Activated naive CD8-positive, alpha-beta T cell treated with anti-CD3 and anti-CD28 coated beads, Interleukin-2, amount 50 U/mL, for 16 hours (primary cell): ENCODE measurements around the gene EPHX1.
"Not testable (repeated sequence)": the region's sequence is repeated elsewhere in the genome, so short reads cannot be mapped to it uniquely, and the experiment has no call there.

Experiments
- DNase-seq: peaks from one replicate; pipeline ENCODE4 v3.0.0-alpha.2; 2020; ENCODE audit warnings: low read depth, low spot score

The EPHX1 gene

DNA sequence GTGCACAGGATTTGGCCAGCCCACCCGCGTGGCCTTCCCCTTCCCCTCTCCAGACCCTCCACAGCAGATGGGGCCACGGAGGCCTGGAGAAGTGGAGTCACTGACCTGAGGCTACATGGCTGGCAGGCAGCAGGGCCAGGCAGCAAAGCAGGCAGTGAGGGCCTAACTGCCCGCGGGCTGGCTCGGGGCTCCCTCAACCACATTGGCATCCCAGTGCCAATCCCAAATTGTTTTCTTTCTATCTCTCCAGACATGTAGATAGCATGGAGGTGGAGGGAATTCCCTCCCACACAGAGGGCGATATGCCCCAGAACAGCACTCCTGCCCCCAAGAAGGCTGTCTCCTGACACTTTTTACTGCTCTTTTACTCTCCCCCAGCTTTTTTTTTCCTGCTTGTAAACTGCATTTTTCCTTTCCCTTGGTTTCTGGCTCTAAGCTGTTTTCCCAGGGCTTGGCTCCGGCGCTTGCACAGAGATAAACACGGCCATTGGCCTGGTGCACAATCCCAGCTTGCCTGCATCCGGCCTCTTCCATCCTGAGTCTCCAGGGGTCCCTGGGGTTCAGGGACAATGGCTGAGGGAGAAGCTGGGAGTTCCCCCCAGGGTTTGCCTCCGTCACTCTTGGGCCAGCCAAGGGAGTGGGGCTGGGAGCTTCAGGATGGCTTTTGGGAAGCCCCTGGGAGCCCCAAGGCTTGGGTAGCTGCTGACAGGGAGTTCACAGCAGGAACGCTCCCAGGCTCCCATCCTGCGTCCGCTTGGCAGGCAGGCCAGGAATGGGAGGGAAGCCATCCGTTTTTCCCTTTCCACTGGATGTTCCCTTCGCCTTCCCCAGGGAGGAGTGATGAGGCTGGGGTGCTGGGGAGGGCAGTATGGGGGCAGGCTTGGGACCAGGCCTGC lies 7.0 kb downstream of the EPHX1 start:
- no peak for DNase-seq

DNA sequence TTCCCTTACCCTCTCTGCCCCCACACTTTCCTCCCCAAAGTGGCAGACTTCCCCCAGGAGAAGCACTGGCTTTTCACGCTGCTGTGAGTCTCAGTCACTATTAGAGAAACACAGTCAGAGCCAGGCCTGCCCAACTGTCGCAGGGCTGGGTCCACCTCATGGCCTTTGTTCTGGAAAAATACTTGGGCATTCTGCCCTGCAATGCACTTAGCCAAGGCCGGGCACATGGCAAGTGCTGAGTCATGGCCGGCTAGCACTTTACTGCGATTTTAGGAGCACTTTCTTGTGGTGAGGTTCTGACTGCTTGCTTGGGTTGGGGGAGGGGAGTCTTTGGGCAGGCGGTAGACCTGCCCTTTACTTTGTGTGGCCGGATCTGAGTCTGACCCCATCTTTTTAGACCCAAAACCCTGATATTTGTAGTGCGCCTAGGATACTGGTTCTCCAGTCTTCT lies 7.7 kb downstream of the EPHX1 start:
- DNase-seq: no peak

DNA sequence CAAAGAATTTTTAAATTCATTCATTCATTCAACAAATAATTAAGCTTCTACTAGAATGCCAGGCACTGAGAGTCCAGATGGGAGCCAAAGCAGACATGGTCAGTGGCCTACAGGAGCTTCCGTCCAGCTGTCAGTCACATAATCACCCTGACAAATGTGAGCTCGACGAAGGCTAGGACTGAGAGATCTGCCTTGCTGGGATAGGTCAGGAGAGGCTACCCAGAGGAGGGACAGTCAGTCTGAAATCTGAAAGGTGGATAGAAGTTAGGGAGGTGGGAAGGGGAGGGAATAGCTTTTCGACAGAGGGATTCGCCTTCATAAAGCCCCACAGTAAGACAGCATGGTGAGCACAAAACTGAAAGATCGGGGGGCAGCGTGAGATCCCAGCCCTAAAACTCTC lies 8.3 kb downstream of the EPHX1 start:
- no peak for DNase-seq

DNA sequence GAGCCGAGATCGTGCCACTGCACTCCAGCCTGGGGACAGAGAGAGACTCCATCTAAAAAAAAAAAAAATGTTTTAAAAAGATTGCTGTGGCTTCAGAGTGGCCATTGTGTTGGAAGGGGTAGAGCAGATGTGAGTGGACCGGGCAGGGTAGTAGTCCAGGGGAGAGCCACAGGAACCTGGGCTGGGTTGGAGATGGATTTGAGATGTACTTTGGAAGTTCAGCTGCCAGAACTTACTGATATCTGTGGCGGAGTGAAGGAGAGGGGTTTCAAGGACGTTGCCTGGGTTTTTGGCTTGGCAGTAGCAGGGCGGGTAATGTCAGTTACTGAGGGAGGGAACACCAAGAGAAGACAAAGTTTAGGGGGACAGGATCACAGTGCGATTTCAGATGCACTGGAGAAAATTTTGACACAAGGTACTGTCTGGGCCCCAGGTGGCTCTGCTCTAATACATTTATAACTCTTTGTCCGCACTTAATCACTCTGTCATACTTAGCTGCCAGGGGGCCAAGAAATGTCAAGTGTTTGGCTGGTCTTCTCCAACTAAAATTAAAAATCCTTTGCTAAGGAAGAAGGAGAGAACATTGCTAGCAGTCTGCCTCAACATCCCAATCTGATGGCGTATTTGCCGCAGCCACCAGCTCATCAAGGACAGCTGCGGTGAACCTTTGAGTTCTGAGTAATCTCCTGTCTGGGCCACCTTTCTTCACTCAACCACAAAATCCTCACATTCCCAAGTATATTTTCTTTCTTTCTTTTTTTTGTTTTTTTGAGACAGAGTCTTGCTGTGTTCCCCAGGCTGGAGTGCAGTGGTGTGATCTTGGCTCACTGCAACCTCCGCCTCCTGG lies 9.6 kb downstream of the EPHX1 start:
- DNase-seq: no peak

DNA sequence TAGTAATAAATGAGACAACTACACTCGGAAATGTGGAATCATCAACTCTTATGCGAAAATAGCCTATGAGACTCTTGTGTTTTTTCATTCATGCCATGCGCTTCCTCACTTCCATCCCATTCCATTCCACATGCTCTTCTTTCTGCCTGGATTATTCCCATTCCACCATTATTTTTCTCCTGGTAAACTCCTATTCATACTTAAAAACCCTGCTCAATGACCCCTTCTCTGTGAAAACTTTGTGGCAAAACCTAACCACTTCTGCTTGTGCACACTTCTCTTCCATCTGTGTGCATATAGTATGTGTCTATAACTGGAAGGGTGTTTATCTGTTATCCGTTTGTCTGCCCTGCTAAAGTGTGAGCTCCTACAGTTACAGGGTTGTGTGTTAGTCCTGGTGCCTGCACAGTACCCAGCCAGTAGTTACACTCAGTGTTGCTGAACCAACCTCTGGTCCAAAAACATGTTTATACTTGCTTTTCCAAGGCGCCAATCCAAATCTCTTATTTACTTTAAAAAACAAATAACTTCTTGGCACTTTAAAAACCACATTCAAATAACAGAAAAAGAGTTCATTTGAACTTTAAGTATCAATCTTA lies 10.7 kb downstream of the EPHX1 start:
- no peak for DNase-seq

DNA sequence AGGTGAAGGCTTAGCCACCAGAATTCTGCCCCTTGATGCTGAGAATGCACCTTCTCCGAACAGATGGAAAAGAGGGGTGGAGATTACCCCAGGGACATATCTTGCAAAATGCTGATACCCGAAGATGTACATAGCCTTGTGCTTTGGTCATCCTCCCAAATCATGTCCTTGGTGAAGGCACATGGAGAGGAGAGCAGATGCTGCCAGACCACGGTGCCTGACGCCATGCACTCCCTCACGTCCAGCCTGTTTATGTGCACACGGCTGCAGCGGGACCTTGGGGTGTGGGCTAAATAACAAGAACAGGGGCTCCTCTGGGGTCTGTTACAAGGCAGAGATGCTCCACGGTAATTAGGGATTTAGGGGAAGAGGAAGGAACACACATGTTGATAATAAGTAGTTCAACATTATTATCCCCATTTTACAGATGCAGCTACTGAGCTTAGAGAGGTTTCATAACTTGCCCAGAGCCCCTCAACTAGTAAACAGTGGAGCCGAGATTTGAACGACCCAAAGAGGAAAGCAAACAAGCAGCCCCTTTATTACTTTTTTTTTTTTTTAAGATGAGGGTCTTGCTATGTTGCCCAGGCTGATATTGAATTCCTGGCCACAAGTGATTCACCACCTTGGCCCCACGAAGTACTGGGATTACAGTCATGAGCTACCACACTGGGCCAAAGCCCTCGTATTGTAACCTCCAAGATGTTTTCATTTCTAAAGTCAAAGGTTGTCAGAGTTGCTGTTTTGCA lies 12.9 kb downstream of the EPHX1 start:
- DNase-seq: no peak

DNA sequence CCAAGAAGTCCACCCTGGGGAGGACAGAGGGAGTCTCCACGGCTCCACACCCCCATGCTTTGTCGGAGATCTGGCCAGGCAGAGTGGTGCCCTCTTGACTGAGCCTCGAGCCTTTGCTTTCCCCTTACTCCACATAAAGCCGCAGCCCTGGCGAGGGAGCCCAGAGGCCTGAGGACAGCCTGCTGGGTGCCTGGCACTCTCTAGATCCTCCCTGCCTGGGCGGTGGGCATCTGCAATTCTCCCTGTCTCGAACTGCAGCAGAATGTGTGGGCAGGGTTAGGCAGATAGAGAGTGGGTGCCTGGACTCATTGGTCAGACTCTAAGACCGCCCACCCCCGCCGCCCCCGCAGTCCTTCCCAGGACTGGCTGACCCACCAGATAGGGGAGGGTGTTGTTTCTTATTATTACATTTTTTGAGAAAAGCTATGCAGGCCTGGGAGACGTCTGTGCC lies 13.9 kb downstream of the EPHX1 start:
- DNase-seq: no peak

DNA sequence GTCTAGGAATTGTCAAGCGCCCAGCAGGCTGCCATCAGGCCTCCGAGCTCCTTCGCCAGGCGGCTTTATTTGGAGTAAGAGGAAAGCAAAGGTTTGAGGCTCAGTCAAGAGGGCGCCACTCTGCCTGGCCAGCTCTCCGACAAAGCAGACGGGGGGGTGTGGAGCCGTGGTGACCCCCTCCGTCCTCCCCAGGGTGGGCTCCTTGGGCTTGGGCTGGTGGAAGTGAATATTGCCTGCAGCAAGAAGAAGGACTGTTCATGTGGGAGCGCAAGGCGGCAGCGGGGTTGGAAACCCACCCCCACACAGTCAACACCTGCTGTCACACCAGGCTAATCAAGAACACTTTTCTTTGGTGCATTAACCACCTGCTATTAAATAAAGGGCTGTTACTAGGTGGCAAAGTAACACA lies 14.6 kb downstream of the EPHX1 start:
- DNase-seq: no peak

DNA sequence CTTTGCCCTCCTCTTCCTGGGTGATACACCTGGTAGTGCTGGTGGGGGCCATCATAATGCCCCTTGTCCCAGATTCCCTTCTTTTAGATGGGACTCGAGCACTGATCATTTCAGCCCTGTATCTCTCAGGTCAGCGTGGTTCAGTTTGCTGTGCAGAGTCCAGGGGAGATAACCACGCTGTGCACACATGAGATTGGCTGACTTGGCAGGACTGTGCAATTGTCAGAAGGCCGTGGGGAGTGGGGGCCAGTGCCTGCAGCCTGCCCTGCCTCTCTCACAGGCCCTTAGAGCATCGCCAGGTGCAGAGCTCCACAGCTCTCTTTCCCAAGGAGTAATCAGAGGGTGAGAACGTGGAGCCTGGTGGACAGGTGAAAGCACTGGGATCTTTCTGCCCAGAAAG lies 15.2 kb downstream of the EPHX1 start:
- DNase-seq: no peak

DNA sequence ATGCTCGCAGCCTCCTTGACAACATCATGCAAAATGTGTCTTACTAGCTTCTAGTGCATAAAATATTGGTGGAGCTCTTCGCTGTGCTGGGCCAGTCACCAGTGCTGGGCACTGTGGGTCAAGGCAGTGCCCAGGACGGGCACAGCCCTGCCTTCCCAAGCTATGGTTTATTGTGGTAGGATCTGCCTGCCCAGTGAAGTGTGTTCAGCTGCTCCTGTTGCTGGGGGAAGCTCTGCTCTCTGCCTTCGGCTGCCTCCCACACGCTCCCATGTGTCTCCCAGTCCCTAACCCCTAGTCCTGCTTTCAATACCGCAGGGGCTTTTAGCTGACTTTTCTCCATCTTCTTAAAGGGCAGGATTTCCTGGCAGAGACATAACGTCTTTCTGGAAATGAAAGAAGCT lies 15.7 kb downstream of the EPHX1 start:
- DNase-seq: no peak

DNA sequence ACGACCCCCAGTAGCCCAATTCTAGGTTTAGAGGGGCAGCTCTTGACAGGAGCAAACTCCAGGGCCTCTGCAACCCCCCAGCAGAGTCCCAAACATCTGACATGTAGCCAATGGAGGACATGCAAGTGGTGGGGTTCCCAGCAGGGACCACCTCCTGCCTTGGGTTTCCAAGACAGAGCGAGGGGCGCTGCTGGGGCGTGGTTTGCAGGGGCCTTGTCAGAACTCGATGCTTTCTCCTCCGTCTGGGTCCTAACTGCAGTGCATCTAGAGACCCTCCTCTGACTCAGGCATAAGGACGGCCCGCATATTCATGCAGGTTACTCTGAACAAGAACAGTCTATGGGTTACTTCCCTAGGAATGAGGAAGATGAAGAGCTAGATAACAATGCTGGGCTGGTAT lies 17.2 kb downstream of the EPHX1 start:
- no peak for DNase-seq

DNA sequence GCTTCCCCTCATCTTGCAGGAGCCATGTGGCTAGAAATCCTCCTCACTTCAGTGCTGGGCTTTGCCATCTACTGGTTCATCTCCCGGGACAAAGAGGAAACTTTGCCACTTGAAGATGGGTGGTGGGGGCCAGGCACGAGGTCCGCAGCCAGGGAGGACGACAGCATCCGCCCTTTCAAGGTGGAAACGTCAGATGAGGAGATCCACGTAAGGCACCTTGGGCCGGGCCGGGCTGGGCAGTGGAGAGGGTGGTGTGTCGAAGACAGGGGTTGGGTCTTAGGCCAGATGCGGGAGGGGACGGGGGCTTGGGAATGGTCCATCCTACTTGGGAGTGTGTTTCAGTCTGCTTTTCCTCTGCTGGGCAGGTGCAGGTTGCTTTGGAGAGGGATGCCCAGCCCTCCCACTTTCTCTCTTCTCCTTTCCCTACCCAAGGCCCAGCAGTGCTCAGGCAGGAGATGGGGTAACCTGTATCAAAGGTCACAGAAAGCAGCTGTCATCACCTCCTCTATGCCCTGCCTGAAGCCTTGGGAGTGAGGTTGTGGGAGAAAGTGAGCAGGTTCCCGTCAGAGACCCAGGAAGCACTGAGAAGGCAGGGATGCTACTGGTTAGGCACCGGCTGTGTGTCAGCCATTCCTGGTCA lies 18.9 kb downstream of the EPHX1 start:
- no peak for DNase-seq

DNA sequence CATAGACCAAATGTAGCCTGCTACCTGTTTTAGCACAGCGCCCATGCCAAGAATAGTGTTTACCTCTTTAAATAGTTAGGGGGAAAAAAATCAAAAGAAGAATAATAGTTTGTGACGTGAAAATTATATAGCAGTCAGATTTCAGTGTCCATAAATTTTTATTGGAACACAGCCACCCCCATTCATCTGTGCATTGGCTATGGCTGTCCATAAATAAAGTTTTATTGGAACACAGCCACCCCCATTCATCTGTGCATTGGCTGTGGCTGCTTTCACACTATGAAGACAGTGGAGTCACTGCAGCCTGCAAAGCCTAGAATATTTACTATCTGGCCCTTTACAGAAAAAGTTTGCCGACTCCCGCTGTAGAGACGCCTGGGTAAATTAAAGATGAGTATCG lies 20.9 kb downstream of the EPHX1 start:
- no peak for DNase-seq

DNA sequence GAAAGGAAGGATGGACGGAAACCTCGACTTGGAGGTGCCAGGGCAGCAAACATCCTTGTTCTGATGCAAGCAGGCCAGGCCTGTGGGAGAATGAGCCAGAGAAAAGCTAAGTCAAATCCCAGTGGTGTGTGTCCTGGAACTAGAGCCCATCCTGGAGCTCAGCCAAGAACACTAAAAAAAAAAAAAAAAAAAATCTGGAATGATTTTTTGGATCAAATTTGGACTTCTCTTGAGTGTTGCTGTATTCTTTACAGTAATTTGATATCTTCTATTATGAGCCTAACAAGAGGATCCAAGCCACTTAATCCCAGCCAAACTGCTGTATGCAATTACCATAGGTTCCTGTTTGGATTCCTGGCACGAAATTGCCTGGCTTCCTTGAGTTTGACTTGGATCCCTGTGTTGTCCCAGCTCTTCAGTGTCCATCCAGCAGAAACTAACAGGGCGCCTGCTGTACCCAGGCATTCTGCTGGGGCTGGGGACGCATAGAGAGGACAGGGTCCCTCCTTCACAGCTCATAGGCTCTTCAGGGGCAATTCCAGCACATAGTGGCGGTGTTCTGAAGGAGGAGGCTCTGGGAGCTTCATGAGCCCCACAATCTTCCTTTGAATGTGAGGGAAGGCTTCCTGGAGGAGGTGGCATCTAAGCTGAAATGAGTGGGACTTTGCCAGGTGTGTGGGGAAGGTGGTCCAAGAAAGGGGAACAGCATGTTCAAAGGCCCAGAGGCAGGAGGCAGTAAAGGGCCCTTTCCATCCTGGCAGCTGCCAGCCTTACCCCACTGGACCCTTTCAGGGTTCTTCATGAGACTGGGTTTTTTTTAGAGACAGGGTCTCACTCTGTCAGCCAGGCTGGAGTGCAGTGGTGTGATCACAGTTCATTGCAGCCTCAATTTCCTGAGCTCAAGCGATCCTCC lies 24.7 kb downstream of the EPHX1 start:
- no peak for DNase-seq

DNA sequence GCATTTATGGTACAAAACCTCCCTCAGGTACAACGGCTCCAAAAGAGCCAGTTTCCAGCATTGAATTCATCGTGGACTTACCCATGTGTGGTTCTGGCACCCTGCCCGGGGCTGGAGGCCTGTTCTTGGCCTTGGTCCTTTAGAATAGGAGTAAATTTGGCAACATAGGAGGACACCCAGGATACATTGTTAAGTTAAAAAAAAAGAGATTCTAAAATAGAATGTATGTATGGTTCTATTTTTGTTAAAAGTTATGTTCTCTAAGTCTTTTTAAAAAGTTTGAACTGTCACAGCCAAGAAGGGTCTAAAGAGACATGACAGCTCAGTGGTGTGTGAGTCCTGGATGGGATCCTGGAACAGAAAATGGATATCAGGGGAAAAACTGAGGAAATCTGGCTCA lies 25.9 kb downstream of the EPHX1 start:
- DNase-seq: no peak

DNA sequence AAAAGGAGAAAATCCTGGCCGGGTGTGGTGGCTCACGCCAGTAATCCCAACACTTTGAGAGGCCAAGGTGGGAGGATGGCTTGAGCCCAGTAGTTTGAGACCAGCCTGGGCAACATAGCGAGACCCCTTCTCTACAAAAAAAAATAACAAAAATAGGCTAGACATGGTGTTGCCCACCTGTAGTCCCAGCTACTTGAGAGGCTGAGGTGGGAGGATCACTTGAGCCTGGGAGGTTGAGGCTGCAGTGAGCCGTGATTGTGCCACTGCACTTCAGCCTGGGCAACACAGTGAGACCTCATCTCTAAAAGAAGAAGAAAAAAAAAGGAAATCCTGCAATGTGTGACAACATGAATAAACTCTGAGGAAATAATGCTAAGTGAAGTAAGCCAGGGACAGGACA lies 26.4 kb downstream of the EPHX1 start:
- not testable (repeated sequence) for DNase-seq

DNA sequence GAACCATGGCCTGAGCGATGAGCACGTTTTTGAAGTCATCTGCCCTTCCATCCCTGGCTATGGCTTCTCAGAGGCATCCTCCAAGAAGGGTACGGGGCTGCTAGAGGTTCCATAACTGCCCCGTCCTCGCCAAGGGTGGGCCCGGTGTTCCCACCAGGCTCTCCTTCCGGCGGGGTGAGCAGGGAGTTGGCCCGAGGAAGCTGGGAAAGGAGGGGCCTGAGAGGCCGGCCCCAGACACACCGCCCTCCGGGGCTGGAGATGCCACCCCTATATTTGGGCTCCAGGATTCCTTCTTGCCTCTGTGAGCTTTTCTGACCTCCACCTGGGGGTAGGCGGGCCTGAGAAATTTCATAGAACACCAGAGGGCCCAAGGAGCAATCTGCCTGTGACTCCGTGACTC lies 28.9 kb downstream of the EPHX1 start:
- DNase-seq: no peak

DNA sequence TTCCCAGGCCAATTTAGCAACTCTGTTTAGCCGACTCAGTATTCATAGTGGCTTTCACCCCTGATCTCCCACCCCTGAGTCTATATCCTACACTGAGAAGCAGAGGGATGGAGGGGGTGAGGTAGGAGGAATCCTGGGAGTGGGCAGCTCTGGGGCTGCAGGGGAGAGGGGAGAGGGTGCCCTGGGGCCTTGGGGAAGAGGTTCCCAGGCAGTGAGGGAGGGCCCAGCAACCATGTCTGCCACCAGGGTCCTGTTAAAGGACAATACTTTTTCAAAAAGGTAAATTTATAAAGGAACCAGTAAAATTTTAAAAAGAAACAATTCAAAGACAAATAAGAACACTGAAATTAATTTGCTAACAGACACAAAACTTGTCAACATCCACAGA lies 30.3 kb downstream of the EPHX1 start:
- no peak for DNase-seq

DNA sequence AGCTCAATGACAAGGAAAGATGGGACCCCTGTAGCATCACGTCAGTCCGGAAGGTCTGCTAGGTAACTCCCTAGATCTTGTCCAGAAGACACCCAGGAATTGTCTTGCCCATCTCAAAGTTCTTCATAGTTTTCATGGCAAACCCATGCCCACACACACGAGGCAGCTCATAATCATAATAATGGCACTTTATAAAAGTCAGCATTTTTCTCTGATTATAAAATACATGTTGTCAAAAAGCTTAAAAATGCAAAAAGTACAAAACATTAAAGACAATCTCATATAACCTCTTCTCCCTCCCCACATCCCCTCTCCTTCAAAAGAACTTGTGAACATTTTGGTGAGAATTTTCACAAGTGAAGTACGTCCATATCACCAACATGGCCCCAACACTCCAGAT lies 30.8 kb downstream of the EPHX1 start:
- no peak for DNase-seq

DNA sequence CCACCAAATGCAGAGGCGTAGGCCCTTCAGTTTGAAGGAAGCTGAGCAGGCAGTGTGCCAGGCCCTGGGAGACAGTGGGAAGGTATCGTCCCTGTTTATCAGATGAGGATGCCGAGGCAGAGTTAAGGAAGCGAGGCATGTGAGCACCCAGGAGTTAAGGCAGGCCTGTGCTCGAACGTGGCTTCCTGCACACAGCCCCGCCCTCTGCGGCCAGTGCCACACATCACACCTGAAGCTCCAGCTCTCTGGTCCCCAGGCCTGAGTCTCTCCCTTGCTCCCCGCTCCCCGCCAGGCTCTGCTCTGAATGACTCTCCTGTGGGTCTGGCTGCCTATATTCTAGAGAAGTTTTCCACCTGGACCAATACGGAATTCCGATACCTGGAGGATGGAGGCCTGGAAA lies 32.1 kb downstream of the EPHX1 start:
- no peak for DNase-seq
